ENCODE data around the gene GAST. TPM values are rescaled to one million over a fixed set of nuclear protein-coding genes. Genes with fewer than 3 reads are reported as not detected.

Gene GAST
- total and polyA plus RNA-seq, 8 donors = not detected

- no peak overlapping the region for H3K27ac ChIP-seq
- ATAC-seq = no peak
- TF ChIP-seq CTCF (IDR thresholded peaks at IDR 0.05) = no peak
- H3K4me1 ChIP-seq = no peaks in the 10 kb centered on the region
- no peaks in the 10 kb centered on the region for H3K9me3 ChIP-seq
- peak in 1 of 4 donors; percentile 6 for DNase-seq
- intact Hi-C loops (cut with DNase I) = no loop called here
- H3K36me3 ChIP-seq = no peaks in the 10 kb centered on the region
- no peak overlapping the region for H3K4me3 ChIP-seq
- no peaks in the 10 kb centered on the region for H3K27me3 ChIP-seq
These were observed 6.1 kb downstream of the GAST start for GRCh38 chr17:41718287-41718645.

GRCh38 chr17:41722231-41722630 lies 10.1 kb downstream of the GAST start:
- Histone ChIP-seq H3K9me3 (no peaks in the 10 kb centered on the region), H3K27me3 (no peaks in the 10 kb centered on the region), H3K4me3 (no peak overlapping the region), H3K36me3 (no peaks in the 10 kb centered on the region), H3K27ac (no peak overlapping the region), H3K4me1 (no peaks in the 10 kb centered on the region)
- intact Hi-C loops (cut with DNase I) = no loop called here
- DNase-seq (no peak), ATAC-seq (no peak)
- no peak for TF ChIP-seq CTCF (IDR thresholded peaks at IDR 0.05)

GRCh38 chr17:41723801-41724475 lies 11.8 kb downstream of the GAST start:
- Histone ChIP-seq H3K27me3 (no peaks in the 10 kb centered on the region), H3K4me1 (no peaks in the 10 kb centered on the region), H3K9me3 (no peaks in the 10 kb centered on the region), H3K4me3 (no peak overlapping the region), H3K36me3 (no peaks in the 10 kb centered on the region), H3K27ac (no peak overlapping the region)
- intact Hi-C loops (cut with DNase I) = no loop called here
- ATAC-seq = no peak
- TF ChIP-seq CTCF (IDR thresholded peaks at IDR 0.05) = no peak
- no peak for DNase-seq

- DNase-seq (no peak), ATAC-seq (no peak)
- H3K36me3 ChIP-seq = no peaks in the 10 kb centered on the region
- H3K9me3 ChIP-seq = no peaks in the 10 kb centered on the region
- no peak overlapping the region for H3K4me3 ChIP-seq
- H3K4me1 ChIP-seq = no peaks in the 10 kb centered on the region
- intact Hi-C loops (cut with DNase I) = no loop called here
- no peaks in the 10 kb centered on the region for H3K27me3 ChIP-seq
- H3K27ac ChIP-seq = no peak overlapping the region
- no peak for TF ChIP-seq CTCF (IDR thresholded peaks at IDR 0.05)
These were observed 12.4 kb downstream of the GAST start for GRCh38 chr17:41724476-41725050.

- Histone ChIP-seq H3K27ac (no peak overlapping the region), H3K9me3 (no peaks in the 10 kb centered on the region), H3K36me3 (no peaks in the 10 kb centered on the region), H3K4me1 (no peaks in the 10 kb centered on the region), H3K27me3 (peaks cover 0 to 2% of the 10 kb centered on the region in 2 donors), H3K4me3 (no peak overlapping the region)
- intact Hi-C loops (cut with DNase I) = no loop called here
- ATAC-seq (no peak), DNase-seq (no peak)
- no peak for TF ChIP-seq CTCF (IDR thresholded peaks at IDR 0.05)
These were observed 13.0 kb downstream of the GAST start for GRCh38 chr17:41725134-41725533.

Data from left lung (tissue), 10 donors.